ENCODE results near the gene OR2AG2.

DNA sequence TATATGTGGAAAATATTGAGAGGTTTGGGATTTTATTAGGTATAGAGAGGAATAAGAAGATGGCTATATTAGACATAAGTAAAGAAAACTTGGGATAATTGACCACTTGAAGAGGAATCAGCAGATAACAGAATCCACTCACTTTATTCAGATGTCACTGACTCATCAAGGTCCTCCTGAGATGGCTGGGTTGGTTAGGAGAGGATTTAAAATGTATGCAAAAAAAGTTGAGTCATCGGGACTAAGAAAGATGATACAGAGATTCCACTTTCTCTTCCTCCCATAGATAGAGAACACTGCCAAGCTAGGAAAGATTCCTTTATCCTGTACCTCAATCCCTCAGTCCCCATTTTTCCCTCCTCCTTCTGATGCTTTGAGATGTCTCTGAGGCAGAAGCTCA, 27.6 kb upstream of the OR2AG2 start, which contains the start of gene OR6A2:
- no peak for TF ChIP-seq CTCF (IDR thresholded peaks at IDR 0.05 in 4 of 5, conservative IDR thresholded peaks at IDR 0.05 in 1 of 5)
- no peak for TF ChIP-seq POLR2A (IDR thresholded peaks at IDR 0.05)

All from gastrocnemius medialis (tissue), 4 donors.